DMS79 treated with DMSO at 0.1 percent for 48 hours (cell line): ENCODE results near the gene LMTK2.

ENCODE experiments used
- DNase-seq: peaks from one replicate; lab custom pipeline; 2025; lab: John Stamatoyannopoulos, UW

Gene LMTK2

GRCh38 chr7:98106647-98107312 lies at the start of gene LMTK2:
TSS of gene LMTK2 (plus strand) at chr7:98106862. CDS start at chr7:98107178, 316 bp downstream.
- peak; percentile 72 for DNase-seq

- no peak for DNase-seq
Measured at GRCh38 chr7:98057157-98057556, 49.5 kb upstream of the LMTK2 start.

- no peak for DNase-seq
Measured at GRCh38 chr7:98058186-98058585, 48.5 kb upstream of the LMTK2 start.

GRCh38 chr7:98064233-98064632 lies 42.4 kb upstream of the LMTK2 start:
- DNase-seq = no peak

GRCh38 chr7:98066208-98066607 lies 40.5 kb upstream of the LMTK2 start:
- no peak for DNase-seq

GRCh38 chr7:98066934-98067507 lies 39.6 kb upstream of the LMTK2 start:
- DNase-seq = no peak

- DNase-seq = no peak
Measured at GRCh38 chr7:98073047-98073446, 33.6 kb upstream of the LMTK2 start.

GRCh38 chr7:98075801-98076200 lies 30.9 kb upstream of the LMTK2 start:
- no peak for DNase-seq

GRCh38 chr7:98077762-98078161 lies 28.9 kb upstream of the LMTK2 start:
- no peak for DNase-seq

GRCh38 chr7:98078197-98078870 lies 28.3 kb upstream of the LMTK2 start:
- no peak for DNase-seq

GRCh38 chr7:98079891-98080648 lies 26.6 kb upstream of the LMTK2 start:
- no peak for DNase-seq

- no peak for DNase-seq
Measured at GRCh38 chr7:98081319-98081718, 25.3 kb upstream of the LMTK2 start.

GRCh38 chr7:98084631-98085030 lies 22.0 kb upstream of the LMTK2 start:
- no peak for DNase-seq

- DNase-seq = no peak
Measured at GRCh38 chr7:98085674-98086073, 21.0 kb upstream of the LMTK2 start.

GRCh38 chr7:98086281-98086718 lies 20.4 kb upstream of the LMTK2 start:
- no peak for DNase-seq

GRCh38 chr7:98088109-98088508 lies 18.6 kb upstream of the LMTK2 start:
- DNase-seq = no peak

- no peak for DNase-seq
Measured at GRCh38 chr7:98090116-98090515, 16.5 kb upstream of the LMTK2 start.

- no peak for DNase-seq
Measured at GRCh38 chr7:98091061-98091460, 15.6 kb upstream of the LMTK2 start.

GRCh38 chr7:98091523-98091922 lies 15.1 kb upstream of the LMTK2 start:
- no peak for DNase-seq

GRCh38 chr7:98097042-98097645 lies 9.5 kb upstream of the LMTK2 start:
- no peak for DNase-seq

- DNase-seq = no peak
Measured at GRCh38 chr7:98100088-98100487, 6.6 kb upstream of the LMTK2 start.

- DNase-seq = no peak
Measured at GRCh38 chr7:98102170-98102569, 4.5 kb upstream of the LMTK2 start.
